GM10248 (cell line): ENCODE measurements around the gene SMARCC1.

Experiments used
- CTCF ChIA-PET: fragments of 300-600 bp; sonication (Branson Sonifier 250); formaldehyde crosslinking; extraction: SDS; loops from one replicate; lab custom pipeline; 2021; ENCODE audit warnings: antibody characterized with exemption; lab: Yijun Ruan, JAX
- POLR2A ChIA-PET: fragments of 350-650 bp; sonication (Branson Sonifier 250); formaldehyde crosslinking; extraction: SDS; loops from one replicate; lab custom pipeline; 2020; ENCODE audit warnings: antibody characterized with exemption; lab: Yijun Ruan, JAX
- DNase-seq: peaks from one replicate; pipeline ENCODE4 v3.0.0; 2012; ENCODE audit errors: extremely low spot score
- TF ChIP-seq, protein P1 (sequence below): IDR thresholded peaks from 2 replicates; pipeline ENCODE4 v1.5.1; 2012; ENCODE audit warnings: mild to moderate bottlenecking, low read depth; ENCODE audit errors: extremely low read depth, missing control alignments, control extremely low read depth

SMARCC1 gene

DNA sequence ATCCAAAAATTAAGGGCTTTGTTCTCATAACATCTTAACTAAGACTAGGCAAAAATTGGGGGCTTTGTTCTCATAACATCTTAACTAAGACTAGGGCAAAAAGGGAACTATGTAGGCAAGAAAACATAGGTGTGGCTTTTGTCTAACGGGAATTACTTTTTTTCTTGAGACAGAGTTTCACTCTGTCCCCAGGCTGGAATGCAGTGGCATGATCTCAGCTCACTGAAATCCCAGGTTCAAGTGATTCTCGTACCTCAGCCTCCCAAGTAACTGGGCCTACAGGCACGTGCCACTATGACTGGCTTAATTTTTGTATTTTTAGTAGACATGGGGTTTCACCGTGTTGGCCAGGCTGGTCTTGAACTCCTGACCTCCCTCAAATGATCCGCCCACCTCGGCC, 153.3 kb downstream of the SMARCC1 start:
- TF ChIP-seq, protein P1, sequence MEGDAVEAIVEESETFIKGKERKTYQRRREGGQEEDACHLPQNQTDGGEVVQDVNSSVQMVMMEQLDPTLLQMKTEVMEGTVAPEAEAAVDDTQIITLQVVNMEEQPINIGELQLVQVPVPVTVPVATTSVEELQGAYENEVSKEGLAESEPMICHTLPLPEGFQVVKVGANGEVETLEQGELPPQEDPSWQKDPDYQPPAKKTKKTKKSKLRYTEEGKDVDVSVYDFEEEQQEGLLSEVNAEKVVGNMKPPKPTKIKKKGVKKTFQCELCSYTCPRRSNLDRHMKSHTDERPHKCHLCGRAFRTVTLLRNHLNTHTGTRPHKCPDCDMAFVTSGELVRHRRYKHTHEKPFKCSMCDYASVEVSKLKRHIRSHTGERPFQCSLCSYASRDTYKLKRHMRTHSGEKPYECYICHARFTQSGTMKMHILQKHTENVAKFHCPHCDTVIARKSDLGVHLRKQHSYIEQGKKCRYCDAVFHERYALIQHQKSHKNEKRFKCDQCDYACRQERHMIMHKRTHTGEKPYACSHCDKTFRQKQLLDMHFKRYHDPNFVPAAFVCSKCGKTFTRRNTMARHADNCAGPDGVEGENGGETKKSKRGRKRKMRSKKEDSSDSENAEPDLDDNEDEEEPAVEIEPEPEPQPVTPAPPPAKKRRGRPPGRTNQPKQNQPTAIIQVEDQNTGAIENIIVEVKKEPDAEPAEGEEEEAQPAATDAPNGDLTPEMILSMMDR, result no peak
- DNase-seq, result no peak
- ChIA-PET CTCF (interaction anchor here (2.3 kb wide), 1 partner anchor 11 kb away, joined by 11 read pairs; no protein-coding TSS in a partner anchor), POLR2A (no interaction called here)

DNA sequence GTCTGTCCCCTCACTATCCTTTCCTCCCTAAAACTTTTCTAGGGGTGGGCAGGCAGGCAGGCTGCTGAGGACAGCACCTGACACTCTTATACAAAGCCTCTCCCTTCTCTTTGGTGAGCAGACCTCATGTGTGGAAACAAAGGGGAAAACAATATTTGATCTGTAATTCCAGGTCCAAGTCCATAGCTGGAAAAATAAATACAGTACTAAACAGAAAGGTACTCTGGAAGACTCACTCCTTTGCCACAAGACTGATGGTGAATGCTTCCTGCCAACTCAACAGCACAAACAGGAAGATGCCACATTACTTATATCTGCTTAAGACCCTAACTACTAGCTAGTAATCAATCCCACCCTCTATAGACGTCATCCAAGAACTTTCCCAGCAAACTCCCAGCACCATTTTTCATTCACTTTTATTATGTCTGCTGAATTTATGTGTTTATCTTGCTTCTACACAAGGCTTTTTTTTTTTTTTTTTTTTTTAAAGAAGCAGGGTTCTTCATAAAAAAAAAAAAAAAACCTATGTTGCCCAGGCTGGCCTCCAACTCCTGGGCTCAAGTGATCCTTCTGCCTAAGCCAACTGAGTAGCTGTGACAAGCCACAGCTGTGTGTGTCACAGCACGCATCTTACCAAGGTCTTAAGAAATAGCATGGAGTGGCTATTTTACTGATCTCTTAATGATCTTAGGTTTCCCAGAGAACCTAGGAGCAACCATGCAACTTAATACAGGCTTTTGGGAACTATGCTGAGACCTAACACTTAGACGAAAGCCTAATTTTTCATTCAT, 158.8 kb downstream of the SMARCC1 start:
- ChIA-PET POLR2A (interaction anchor here (0.7 kb wide), 1 partner anchor 9 kb away, joined by 10 read pairs; no protein-coding TSS in a partner anchor), CTCF (interaction anchor here (2.1 to 2.4 kb wide), 3 partner anchors 9 to 27 kb away, joined by 7 to 10 read pairs (median 7); no protein-coding TSS in a partner anchor)
- TF ChIP-seq, protein P1, result no peak
- DNase-seq, result no peak

DNA sequence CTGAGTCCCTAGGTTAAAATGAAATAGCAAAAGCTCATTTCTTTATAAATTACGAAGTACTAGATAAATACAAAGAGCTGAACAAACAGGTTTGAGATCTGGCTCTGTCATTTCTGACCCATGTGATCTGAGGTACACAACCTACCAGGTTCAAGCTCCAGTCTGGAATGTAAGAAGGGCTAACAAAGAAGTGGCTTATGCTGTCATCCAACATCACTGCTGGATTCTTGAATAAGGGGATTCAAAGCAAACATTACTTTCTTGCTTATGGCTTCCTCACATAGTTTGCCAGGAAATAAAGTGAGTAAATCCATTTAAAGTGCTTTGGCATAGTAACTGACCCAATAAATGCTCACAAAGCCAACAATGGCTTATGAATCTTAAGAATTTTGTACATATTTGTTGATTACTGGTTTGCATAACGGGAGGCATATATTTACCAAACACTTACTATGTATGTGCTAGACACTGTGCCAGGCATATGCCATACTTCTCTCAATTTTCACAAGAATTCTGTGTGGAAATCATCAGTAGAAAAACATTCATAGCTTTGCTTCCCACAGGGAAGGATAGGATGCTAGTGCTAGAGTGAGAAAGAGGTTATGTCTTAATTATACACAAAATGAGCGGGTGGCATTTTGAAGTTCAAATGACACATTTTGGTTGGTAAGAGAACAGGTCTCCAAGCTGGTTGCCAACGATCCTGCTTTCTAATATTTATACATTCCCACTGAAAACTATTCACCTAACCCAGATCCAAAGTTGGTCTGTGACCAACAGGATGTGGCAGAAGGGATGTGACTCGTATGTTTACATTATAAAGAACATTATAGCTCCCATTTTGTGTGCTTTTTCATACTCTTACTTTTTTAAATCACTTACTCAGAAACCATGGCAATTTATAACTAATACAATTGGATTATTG, 164.3 kb downstream of the SMARCC1 start:
- DNase-seq, result no peak
- ChIA-PET POLR2A (interaction anchor here (0.5 kb wide), 1 partner anchor 9 kb away, joined by 7 read pairs; no protein-coding TSS in a partner anchor), CTCF (interaction anchor here (0.7 to 3.4 kb wide), 8 partner anchors 8 to 257 kb away, joined by 3 to 11 read pairs (median 3); no protein-coding TSS in a partner anchor)
- TF ChIP-seq, protein P1, result no peak

DNA sequence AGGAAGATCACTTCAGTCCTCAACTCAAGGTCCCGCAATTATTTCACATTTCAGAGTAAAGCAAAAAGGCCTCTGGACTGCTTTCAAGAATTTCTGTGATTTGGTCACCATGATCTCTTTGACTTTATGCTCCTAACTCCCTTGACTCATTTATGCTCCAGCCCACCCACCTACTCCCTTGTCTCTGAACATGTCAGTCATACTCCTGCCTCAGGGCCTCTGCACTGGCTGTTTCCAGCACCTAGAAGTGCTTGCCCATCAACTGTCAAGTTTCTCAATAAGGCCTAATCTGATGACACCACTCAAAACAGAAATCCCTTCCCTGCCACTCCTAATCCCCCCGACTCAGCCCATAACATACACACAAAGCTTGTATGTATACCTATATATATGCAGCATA, 166.9 kb downstream of the SMARCC1 start:
- ChIA-PET CTCF (interaction anchor here (1.6 to 2.5 kb wide), 2 partner anchors 17 to 19 kb away, joined by 6 to 9 read pairs; no protein-coding TSS in a partner anchor), POLR2A (no interaction called here)
- TF ChIP-seq, protein P1, result no peak
- DNase-seq, result no peak

DNA sequence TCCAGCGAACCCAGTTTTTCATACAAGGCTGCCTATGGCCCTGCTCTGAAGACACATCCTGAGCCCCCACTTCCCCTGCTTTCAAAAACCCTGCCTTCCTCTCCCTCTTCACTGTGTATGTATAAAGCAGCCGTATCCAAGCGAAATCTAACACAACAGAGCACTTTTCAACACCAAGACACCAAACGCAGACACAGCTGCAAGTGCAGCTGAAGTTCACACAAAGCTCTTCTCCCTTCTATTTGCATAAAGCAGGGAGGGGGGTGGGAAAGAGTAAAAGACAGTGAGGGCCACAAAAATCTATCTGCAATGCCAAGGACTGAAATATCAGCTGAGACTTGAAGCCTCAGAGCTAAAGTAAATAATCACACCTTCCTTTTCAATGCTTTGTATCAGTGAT, 168.0 kb downstream of the SMARCC1 start:
- TF ChIP-seq, protein P1, result no peak
- CTCF ChIA-PET, result interaction anchor here (1.1 kb wide), 1 partner anchor 10 kb away, joined by 10 read pairs; no protein-coding TSS in a partner anchor
- no peak for DNase-seq
- POLR2A ChIA-PET, result no interaction called here

DNA sequence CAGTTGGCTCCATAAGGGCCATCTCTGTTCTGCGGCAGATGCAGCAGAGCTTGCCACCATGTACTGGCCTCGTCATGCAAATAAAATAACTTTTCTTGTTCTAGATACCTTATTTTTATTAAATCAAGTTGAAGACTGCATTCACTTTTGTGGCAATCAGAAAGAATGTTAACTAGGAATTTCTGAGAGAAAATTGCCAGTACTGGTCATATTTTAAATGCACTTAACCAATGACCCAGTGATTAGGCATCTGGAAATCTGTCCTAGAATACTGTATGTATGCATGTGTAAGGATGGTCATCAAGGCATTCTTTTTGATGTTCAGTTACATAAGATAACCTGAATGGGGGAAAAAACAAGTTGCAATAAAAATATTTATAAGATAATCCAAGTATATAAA, 168.8 kb downstream of the SMARCC1 start:
- ChIA-PET CTCF (interaction anchor here (1.4 to 2.2 kb wide), 2 partner anchors 12 kb away, joined by 3 to 6 read pairs; no protein-coding TSS in a partner anchor), POLR2A (no interaction called here)
- DNase-seq, result no peak
- TF ChIP-seq, protein P1, result no peak
